Ovary (tissue), 9 donors: Measurements from ENCODE around the gene LRRK2. TPM values are rescaled to one million over a fixed set of nuclear protein-coding genes. Genes with fewer than 3 reads are reported as not detected.

Experiments used
- DNase-seq, 5 donors: peaks; one replicate each; pipeline ENCODE4 v3.0.0-alpha.2; 2019 to 2020
- H3K27ac ChIP-seq, 2 donors: fragments of 200-600 bp; one replicate each; pipeline versions ENCODE4 v1.5.1 to v1.8.0; 2019 to 2022
- H3K27me3 ChIP-seq: fragments of 200-600 bp; one replicate; pipeline ENCODE4 v1.8.0; 2022
- H3K36me3 ChIP-seq: fragments of 200-600 bp; sonication (generic); one replicate; pipeline ENCODE4 v1.5.1; 2019
- H3K4me1 ChIP-seq: one replicate; pipeline ENCODE4 v1.8.1; 2013; ENCODE audit warnings: mild to moderate bottlenecking, moderate library complexity; ENCODE audit not compliant: insufficient read depth
- H3K4me3 ChIP-seq: fragments of 200-600 bp; sonication (generic); one replicate; pipeline ENCODE4 v1.5.1; 2017
- H3K9me3 ChIP-seq, 2 donors: fragments of 200-600 bp in 1 of 2; sonication (generic) in 1 of 2; one replicate each; pipeline versions ENCODE4 v1.5.1 to v1.8.1; 2013 to 2019; ENCODE audit warnings: mild to moderate bottlenecking in 1 of 2, moderate library complexity in 1 of 2
- CTCF ChIP-seq, 3 donors: fragments of 450-650 bp in 2 of 3; fragments of 200-600 bp in 1 of 3; IDR thresholded peaks; one replicate each; pipeline versions ENCODE4 v1.5.1 to v1.8.0; 2016 to 2022; ENCODE audit warnings: antibody characterized with exemption in 3 of 3, mild to moderate bottlenecking in 1 of 3
- EP300 ChIP-seq: sonication (generic); formaldehyde crosslinking; IDR thresholded peaks from one replicate; pipeline ENCODE4 v1.6.1; 2017; ENCODE audit warnings: antibody characterized with exemption
- POLR2A ChIP-seq: fragments of 450-650 bp; IDR thresholded peaks from one replicate; pipeline ENCODE4 v1.6.1; 2017; ENCODE audit warnings: antibody characterized with exemption, mild to moderate bottlenecking, moderate library complexity
- WGBS, 3 donors: extraction: QIAGEN DNeasy Blood & Tissue Kit in 1 of 3; methylation state at CpG; one replicate each; pipeline versions ENCODE4 v1.1.5 to v1.1.7; 2013 to 2017; 5-methylcytosine and 5-hydroxymethylcytosine counted together
- intact Hi-C, 4 donors: fragments of 100-400 bp; cut with DNase I; formaldehyde crosslinking; loops; one replicate each; pipeline versions ENCODE4 v1.11.0 to v1.15.1; 2022 to 2023
- polyA plus RNA-seq, 2 donors: library from polyadenylated mRNA; stranded (reverse); fragments of 200-250 nt in 1 of 2; fragments of 350-450 nt in 1 of 2; fragmentation: Illumina TruSeq in 1 of 2; extraction: RNeasy Lipid Tissue Mini Kit (QIAGEN cat#74804) in 1 of 2; gene quantifications; one replicate each; pipeline ENCODE4 v1.2.3, GENCODE V29; 2013 to 2014
- total RNA-seq, 7 donors: library from RNA; depleted of rRNA in 2 of 7; stranded (reverse); fragments of >200 nt in 2 of 7; fragmentation: NEBNext Ultra II Directional in 3 of 7; extraction: Animal tissue kit (Norgen Biotek cat#: 25700) in 3 of 7; gene quantifications; one replicate each; pipeline versions ENCODE4 v1.1.0 to v1.2.4, GENCODE V29; 2016 to 2023
- donor health status: DM: no; HTN: no; CAD: no; lungs with moderate emphysema.
- donor health status: DM: no; HTN: no; CAD: no.
- donor health status: Bipolar disorder and iron deficiency.
- donor health status: DM: yes; HTN: yes; CAD: no.
- donor health status: DM: no; HTN: no; CAD: no.
- donor health status: DM: yes; HTN: yes; CAD: no.

The LRRK2 gene
- total and polyA plus RNA-seq, 9 donors = 8.1 to 19.7 (median 12.6) TPM

- no peak for DNase-seq
- no peaks in the 10 kb centered on the region for H3K27me3 ChIP-seq
- H3K4me3 ChIP-seq = no peak overlapping the region
- TF ChIP-seq POLR2A (no peak), EP300 (no peak), CTCF (IDR thresholded peaks at IDR 0.05) (no peak)
- intact Hi-C loops = no loop called here
- H3K9me3 ChIP-seq = no peaks in the 10 kb centered on the region
- no peaks in the 10 kb centered on the region for H3K4me1 ChIP-seq
- H3K27ac ChIP-seq = no peak overlapping the region
- no peaks in the 10 kb centered on the region for H3K36me3 ChIP-seq
These were observed 61.8 kb downstream of the LRRK2 start for GRCh38 chr12:40286583-40286982.

- Histone ChIP-seq H3K36me3 (no peaks in the 10 kb centered on the region), H3K27me3 (no peaks in the 10 kb centered on the region), H3K27ac (no peak overlapping the region), H3K4me3 (no peak overlapping the region), H3K4me1 (no peaks in the 10 kb centered on the region), H3K9me3 (no peaks in the 10 kb centered on the region)
- intact Hi-C loops = no loop called here
- DNase-seq = no peak
- TF ChIP-seq CTCF (IDR thresholded peaks at IDR 0.05) (no peak), EP300 (no peak), POLR2A (no peak)
- 92 to 94% (median 93%) methylated on average over 7 of the region's 7 CpGs for WGBS, 3 donors
These were observed 62.7 kb downstream of the LRRK2 start for GRCh38 chr12:40287369-40287975.

GRCh38 chr12:40292788-40293429 lies 68.1 kb downstream of the LRRK2 start:
- no peak overlapping the region for H3K27ac ChIP-seq
- TF ChIP-seq POLR2A (no peak), CTCF (IDR thresholded peaks at IDR 0.05) (no peak), EP300 (no peak)
- DNase-seq = no peak
- WGBS, 3 donors = 17 to 44% (median 24%) methylated on average over 3 of the region's 3 CpGs
- H3K4me1 ChIP-seq = no peaks in the 10 kb centered on the region
- H3K36me3 ChIP-seq = no peaks in the 10 kb centered on the region
- H3K27me3 ChIP-seq = no peaks in the 10 kb centered on the region
- H3K4me3 ChIP-seq = no peak overlapping the region
- intact Hi-C loops = no loop called here
- H3K9me3 ChIP-seq = no peaks in the 10 kb centered on the region

- DNase-seq = no peak
- WGBS, 3 donors = 96 to 98% (median 98%) methylated on average over 8 of the region's 8 CpGs
- no peak overlapping the region for H3K27ac ChIP-seq
- no peaks in the 10 kb centered on the region for H3K9me3 ChIP-seq
- H3K36me3 ChIP-seq = no peaks in the 10 kb centered on the region
- H3K4me3 ChIP-seq = no peak overlapping the region
- no peak for TF ChIP-seq POLR2A
- no peak for TF ChIP-seq CTCF (IDR thresholded peaks at IDR 0.05)
- TF ChIP-seq EP300 = no peak
- intact Hi-C loops = no loop called here
- H3K27me3 ChIP-seq = no peaks in the 10 kb centered on the region
- H3K4me1 ChIP-seq = no peaks in the 10 kb centered on the region
These were observed 73.5 kb downstream of the LRRK2 start for GRCh38 chr12:40298341-40298740.
